Endothelial cell of umbilical vein (primary cell): ENCODE measurements around the gene CNTN6.

Experiments
- CTCF ChIP-seq, 2 donors: IDR thresholded peaks; 1 replicate in 1 of 2; 2 replicates in 1 of 2; pipeline ENCODE4 v1.5.1; 2011; ENCODE audit warnings: low read length in 2 of 2, mild to moderate bottlenecking in 2 of 2, moderate library complexity in 2 of 2, control low read depth in 1 of 2, inconsistent platforms in 1 of 2, low read depth in 1 of 2; ENCODE audit not compliant: insufficient read depth in 1 of 2; ENCODE audit errors: extremely low read depth in 1 of 2
- EZH2 ChIP-seq: IDR thresholded peaks from 2 replicates; pipeline ENCODE4 v1.6.1; 2012; ENCODE audit warnings: borderline replicate concordance, low read depth, mild to moderate bottlenecking, moderate library complexity, low read length, inconsistent platforms; ENCODE audit not compliant: severe bottlenecking
- MAX ChIP-seq: IDR thresholded peaks from 2 replicates; pipeline ENCODE4 v1.6.1; 2011; ENCODE audit not compliant: insufficient read depth, insufficient read length
- MYC ChIP-seq: IDR thresholded peaks from one replicate; pipeline ENCODE4 v1.6.1; 2011; ENCODE audit warnings: mild to moderate bottlenecking, low read depth, low read length
- POLR2A ChIP-seq: IDR thresholded peaks from 2 replicates; pipeline ENCODE4 v1.6.1; 2012; ENCODE audit warnings: low read depth, mild to moderate bottlenecking, control low read depth, low read length
- POLR2AphosphoS5 ChIP-seq: IDR thresholded peaks from 2 replicates; pipeline ENCODE4 v1.6.1; 2012; ENCODE audit warnings: low read depth, mild to moderate bottlenecking, control low read depth, low read length, moderate library complexity; ENCODE audit not compliant: insufficient read depth

- no peak for TF ChIP-seq CTCF (IDR thresholded peaks at IDR 0.05; ENCODE audit: extremely low read depth in 1 of 2, insufficient read depth in 1 of 2, low read depth in 1 of 2, low read length in 2 of 2)
- TF ChIP-seq EZH2: no peak
- no peak for TF ChIP-seq MYC
- TF ChIP-seq POLR2A: no peak
- no peak for TF ChIP-seq POLR2AphosphoS5
- TF ChIP-seq MAX: no peak
Measured at GRCh38 chr3:1227111-1227510, 134.3 kb downstream of the CNTN6 start.
